SK-N-SH (cell line): ENCODE results near the gene AP2A1.

ENCODE experiments used
- EZH2phosphoT487 ChIP-seq: fragments of 200-600 bp; sonication (generic); IDR thresholded peaks from 2 replicates; pipeline ENCODE4 v1.6.1; 2017; ENCODE audit warnings: low read depth, mixed run types, mild to moderate bottlenecking, antibody characterized with exemption, moderate library complexity, borderline replicate concordance
- JUND ChIP-seq: IDR thresholded peaks from 2 replicates; pipeline ENCODE4 v1.4.0; 2012
- MXI1 ChIP-seq: IDR thresholded peaks from 2 replicates; pipeline ENCODE4 v1.6.1; 2012; ENCODE audit warnings: mild to moderate bottlenecking, low read depth, low read length, improper control_type of control experiment
- RAD21 ChIP-seq: IDR thresholded peaks from 2 replicates; pipeline ENCODE4 v1.6.1; 2012; ENCODE audit warnings: mild to moderate bottlenecking, low read length
- RFX5 ChIP-seq: IDR thresholded peaks from 2 replicates; pipeline ENCODE4 v1.6.1; 2012; ENCODE audit warnings: mild to moderate bottlenecking, improper control_type of control experiment, low read length
- SIN3A ChIP-seq: IDR thresholded peaks from 2 replicates; pipeline ENCODE4 v1.6.1; 2012; ENCODE audit warnings: low read depth, mild to moderate bottlenecking, low read length, moderate library complexity, borderline replicate concordance
- TAF1 ChIP-seq: IDR thresholded peaks from 2 replicates; pipeline ENCODE4 v1.6.1; 2012; ENCODE audit warnings: low read depth, mild to moderate bottlenecking, low read length, moderate library complexity, borderline replicate concordance
- TF ChIP-seq, protein P1 (sequence below): fragments of 200-600 bp; sonication (generic); IDR thresholded peaks from 2 replicates; pipeline ENCODE4 v1.6.1; 2017; ENCODE audit warnings: antibody characterized with exemption, mild to moderate bottlenecking, moderate library complexity
- TF ChIP-seq, protein P2 (sequence below): fragments of 150-350 bp; IDR thresholded peaks from 2 replicates; pipeline ENCODE4 v1.6.1; 2017; ENCODE audit warnings: antibody characterized with exemption, low read length, low read depth, borderline replicate concordance

DNA sequence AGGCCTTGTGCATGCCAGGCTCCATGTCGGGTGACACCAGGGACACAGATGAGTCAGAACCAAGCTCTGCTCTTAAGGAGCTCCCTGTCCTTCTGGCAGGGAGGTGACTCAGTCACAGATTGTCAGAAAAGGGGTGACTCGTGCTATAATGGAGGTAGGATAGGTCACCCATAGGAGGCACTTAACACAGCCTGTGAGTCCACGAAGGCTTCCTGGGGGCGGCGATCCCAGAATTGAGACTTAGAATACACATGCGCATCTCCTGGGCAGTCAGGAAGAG, 26.7 kb downstream of the AP2A1 start:
- TF ChIP-seq, protein P1, sequence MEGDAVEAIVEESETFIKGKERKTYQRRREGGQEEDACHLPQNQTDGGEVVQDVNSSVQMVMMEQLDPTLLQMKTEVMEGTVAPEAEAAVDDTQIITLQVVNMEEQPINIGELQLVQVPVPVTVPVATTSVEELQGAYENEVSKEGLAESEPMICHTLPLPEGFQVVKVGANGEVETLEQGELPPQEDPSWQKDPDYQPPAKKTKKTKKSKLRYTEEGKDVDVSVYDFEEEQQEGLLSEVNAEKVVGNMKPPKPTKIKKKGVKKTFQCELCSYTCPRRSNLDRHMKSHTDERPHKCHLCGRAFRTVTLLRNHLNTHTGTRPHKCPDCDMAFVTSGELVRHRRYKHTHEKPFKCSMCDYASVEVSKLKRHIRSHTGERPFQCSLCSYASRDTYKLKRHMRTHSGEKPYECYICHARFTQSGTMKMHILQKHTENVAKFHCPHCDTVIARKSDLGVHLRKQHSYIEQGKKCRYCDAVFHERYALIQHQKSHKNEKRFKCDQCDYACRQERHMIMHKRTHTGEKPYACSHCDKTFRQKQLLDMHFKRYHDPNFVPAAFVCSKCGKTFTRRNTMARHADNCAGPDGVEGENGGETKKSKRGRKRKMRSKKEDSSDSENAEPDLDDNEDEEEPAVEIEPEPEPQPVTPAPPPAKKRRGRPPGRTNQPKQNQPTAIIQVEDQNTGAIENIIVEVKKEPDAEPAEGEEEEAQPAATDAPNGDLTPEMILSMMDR = no peak
- TF ChIP-seq RFX5 (no peak), SIN3A (no peak), JUND (no peak), RAD21 (no peak), TAF1 (no peak), EZH2phosphoT487 (no peak), MXI1 (no peak)
- TF ChIP-seq, protein P2, sequence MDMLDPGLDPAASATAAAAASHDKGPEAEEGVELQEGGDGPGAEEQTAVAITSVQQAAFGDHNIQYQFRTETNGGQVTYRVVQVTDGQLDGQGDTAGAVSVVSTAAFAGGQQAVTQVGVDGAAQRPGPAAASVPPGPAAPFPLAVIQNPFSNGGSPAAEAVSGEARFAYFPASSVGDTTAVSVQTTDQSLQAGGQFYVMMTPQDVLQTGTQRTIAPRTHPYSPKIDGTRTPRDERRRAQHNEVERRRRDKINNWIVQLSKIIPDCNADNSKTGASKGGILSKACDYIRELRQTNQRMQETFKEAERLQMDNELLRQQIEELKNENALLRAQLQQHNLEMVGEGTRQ = no peak
